Right lobe of liver (tissue), 6 donors: ENCODE measurements around the gene CCDC122. TPM values are rescaled to one million over a fixed set of nuclear protein-coding genes. Genes with fewer than 3 reads are reported as not detected.

ENCODE experiments used
- ATAC-seq, 4 donors: fragments of 200-7000 bp; cut with Tn5 transposase; one replicate each; pipeline ENCODE4 v1.9.1; 2020; ENCODE audit warnings: mild to moderate bottlenecking in 4 of 4, moderate library complexity in 4 of 4
- DNase-seq, 3 donors: peaks; one replicate each; pipeline ENCODE4 v3.0.0-alpha.2; 2020
- H3K27ac ChIP-seq, 3 donors: fragments of 200-600 bp; one replicate each; pipeline ENCODE4 v1.8.0; 2022
- H3K27me3 ChIP-seq, 2 donors: fragments of 200-600 bp; one replicate each; pipeline ENCODE4 v1.8.0; 2022
- H3K36me3 ChIP-seq, 4 donors: fragments of 200-600 bp; sonication (generic) in 1 of 4; one replicate each; pipeline versions ENCODE4 v1.5.1 to v1.8.0; 2017 to 2022; ENCODE audit warnings: control low read depth in 1 of 4
- H3K4me1 ChIP-seq, 4 donors: fragments of 200-600 bp; sonication (generic) in 1 of 4; one replicate each; pipeline versions ENCODE4 v1.5.1 to v1.8.0; 2017 to 2022; ENCODE audit warnings: control low read depth in 1 of 4
- H3K4me3 ChIP-seq, 3 donors: fragments of 200-600 bp; one replicate each; pipeline ENCODE4 v1.8.0; 2022
- H3K9me3 ChIP-seq, 4 donors: fragments of 200-600 bp; sonication (generic) in 1 of 4; one replicate each; pipeline versions ENCODE4 v1.5.1 to v1.8.0; 2017 to 2022; ENCODE audit warnings: control low read depth in 1 of 4
- POLR2A ChIP-seq: fragments of 450-650 bp; IDR thresholded peaks from one replicate; pipeline ENCODE4 v1.6.1; 2017; ENCODE audit warnings: antibody characterized with exemption, mild to moderate bottlenecking
- WGBS: methylation state at CpG from one replicate; pipeline ENCODE4 v1.1.6; 2018; ENCODE audit warnings: low coverage, low lambda C conversion rate; ENCODE audit not compliant: insufficient coverage; ENCODE audit errors: missing lambda C conversion rate; 5-methylcytosine and 5-hydroxymethylcytosine counted together
- intact Hi-C, 2 donors: fragments of 100-400 bp; cut with DNase I; formaldehyde crosslinking; loops; one replicate each; pipeline versions ENCODE4 v1.11.2 to v1.14.1; 2022
- total RNA-seq, 6 experiments: library from RNA; depleted of rRNA in 2 of 6; stranded (reverse); fragments of >200 nt in 2 of 6; fragmentation: NEBNext Ultra II Directional in 3 of 6; extraction: Animal tissue kit (Norgen Biotek cat#: 25700) in 3 of 6; gene quantifications; one replicate each; pipeline versions ENCODE4 v1.1.0 to v1.2.4, GENCODE V29; 2016 to 2023
- TF ChIP-seq, protein P1 (sequence below), 4 donors: fragments of 200-600 bp in 3 of 4; fragments of 450-650 bp in 1 of 4; IDR thresholded peaks; one replicate each; pipeline versions ENCODE4 v1.5.1 to v1.8.0; 2016 to 2022; ENCODE audit warnings: antibody characterized with exemption in 4 of 4, mild to moderate bottlenecking in 2 of 4
- donor health status: DM: no; HTN: yes; CAD: no.
- donor health status: DM: no; HTN: no; CAD: no.
- donor health status: DM: no; HTN: no; CAD: no.
- donor health status: DM: no; HTN: yes; CAD: no.
- donor health status: DM: no; HTN: yes; CAD: no.

CCDC122 gene
- total RNA-seq, 6 experiments from 2014 or later: 1.7 to 4.9 (median 3.1) TPM

- intact Hi-C loops: no loop called here
- no CpG with 5 or more reads among the region's 1 CpG for WGBS
- no peak for TF ChIP-seq POLR2A
- TF ChIP-seq, protein P1, sequence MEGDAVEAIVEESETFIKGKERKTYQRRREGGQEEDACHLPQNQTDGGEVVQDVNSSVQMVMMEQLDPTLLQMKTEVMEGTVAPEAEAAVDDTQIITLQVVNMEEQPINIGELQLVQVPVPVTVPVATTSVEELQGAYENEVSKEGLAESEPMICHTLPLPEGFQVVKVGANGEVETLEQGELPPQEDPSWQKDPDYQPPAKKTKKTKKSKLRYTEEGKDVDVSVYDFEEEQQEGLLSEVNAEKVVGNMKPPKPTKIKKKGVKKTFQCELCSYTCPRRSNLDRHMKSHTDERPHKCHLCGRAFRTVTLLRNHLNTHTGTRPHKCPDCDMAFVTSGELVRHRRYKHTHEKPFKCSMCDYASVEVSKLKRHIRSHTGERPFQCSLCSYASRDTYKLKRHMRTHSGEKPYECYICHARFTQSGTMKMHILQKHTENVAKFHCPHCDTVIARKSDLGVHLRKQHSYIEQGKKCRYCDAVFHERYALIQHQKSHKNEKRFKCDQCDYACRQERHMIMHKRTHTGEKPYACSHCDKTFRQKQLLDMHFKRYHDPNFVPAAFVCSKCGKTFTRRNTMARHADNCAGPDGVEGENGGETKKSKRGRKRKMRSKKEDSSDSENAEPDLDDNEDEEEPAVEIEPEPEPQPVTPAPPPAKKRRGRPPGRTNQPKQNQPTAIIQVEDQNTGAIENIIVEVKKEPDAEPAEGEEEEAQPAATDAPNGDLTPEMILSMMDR (IDR thresholded peaks at IDR 0.05): no peak
- H3K4me1 ChIP-seq: no peaks in the 10 kb centered on the region
- H3K27me3 ChIP-seq: no peaks in the 10 kb centered on the region
- no peaks in the 10 kb centered on the region for H3K9me3 ChIP-seq
- no peak overlapping the region for H3K4me3 ChIP-seq
- ATAC-seq (no peak), DNase-seq (no peak)
- no peak overlapping the region for H3K27ac ChIP-seq
- H3K36me3 ChIP-seq: no peaks in the 10 kb centered on the region
Measured at GRCh38 chr13:43822969-43823368, 56.6 kb downstream of the CCDC122 start.

DNA sequence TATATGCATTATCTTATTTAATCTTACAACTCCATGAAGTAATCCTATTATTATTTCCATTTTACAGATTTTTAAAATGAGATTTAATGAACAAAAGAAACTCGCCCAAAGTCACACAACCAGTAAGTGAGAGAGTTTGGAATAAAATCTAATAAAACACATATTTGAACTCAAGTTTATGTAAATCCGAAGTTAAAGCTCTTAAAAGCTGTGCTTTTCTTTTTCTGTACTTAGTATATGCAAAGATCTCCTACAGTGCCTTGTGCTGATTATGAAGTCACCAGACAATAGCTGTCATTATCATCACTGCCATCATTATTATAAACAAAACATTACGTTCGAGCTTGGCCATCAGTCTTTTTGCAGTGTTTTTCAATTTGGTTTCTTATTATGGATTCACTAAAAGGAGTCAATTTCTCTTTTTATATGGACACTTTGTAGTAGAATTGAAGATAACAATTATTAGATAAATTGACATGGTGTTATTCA, 63.1 kb downstream of the CCDC122 start:
- intact Hi-C loops: no loop called here
- Histone ChIP-seq H3K27me3 (no peaks in the 10 kb centered on the region), H3K4me1 (no peaks in the 10 kb centered on the region), H3K4me3 (no peak overlapping the region), H3K9me3 (no peaks in the 10 kb centered on the region), H3K36me3 (no peaks in the 10 kb centered on the region), H3K27ac (no peak overlapping the region)
- DNase-seq: no peak
- WGBS: 47% methylated on average over 4 of the region's 4 CpGs
- no peak for ATAC-seq
- TF ChIP-seq POLR2A: no peak
- TF ChIP-seq, protein P1 (IDR thresholded peaks at IDR 0.05): no peak

GRCh38 chr13:43815204-43815603, 64.3 kb downstream of the CCDC122 start:
- Histone ChIP-seq H3K9me3 (no peaks in the 10 kb centered on the region), H3K4me1 (no peaks in the 10 kb centered on the region), H3K27ac (no peak overlapping the region), H3K4me3 (no peak overlapping the region), H3K36me3 (no peaks in the 10 kb centered on the region), H3K27me3 (no peaks in the 10 kb centered on the region)
- no peak for TF ChIP-seq POLR2A
- TF ChIP-seq, protein P1 (IDR thresholded peaks at IDR 0.05): no peak
- ATAC-seq: peak in 1 of 4 donors; percentile 27
- 44% methylated on average over 2 of the region's 2 CpGs for WGBS
- intact Hi-C loops: no loop called here
- no peak for DNase-seq

- H3K27ac ChIP-seq: no peak overlapping the region
- no peaks in the 10 kb centered on the region for H3K27me3 ChIP-seq
- H3K4me1 ChIP-seq: no peaks in the 10 kb centered on the region
- H3K9me3 ChIP-seq: no peaks in the 10 kb centered on the region
- H3K4me3 ChIP-seq: no peak overlapping the region
- TF ChIP-seq, protein P1 (IDR thresholded peaks at IDR 0.05): no peak
- TF ChIP-seq POLR2A: no peak
- no peak for ATAC-seq
- intact Hi-C loops: loop anchor here in 1 of 2 donors (10.0 kb wide), 1 partner anchor 504 kb away; no protein-coding TSS in a partner anchor
- no peak for DNase-seq
- H3K36me3 ChIP-seq: no peaks in the 10 kb centered on the region
Measured at GRCh38 chr13:43808676-43809075, 70.9 kb downstream of the CCDC122 start.

DNA sequence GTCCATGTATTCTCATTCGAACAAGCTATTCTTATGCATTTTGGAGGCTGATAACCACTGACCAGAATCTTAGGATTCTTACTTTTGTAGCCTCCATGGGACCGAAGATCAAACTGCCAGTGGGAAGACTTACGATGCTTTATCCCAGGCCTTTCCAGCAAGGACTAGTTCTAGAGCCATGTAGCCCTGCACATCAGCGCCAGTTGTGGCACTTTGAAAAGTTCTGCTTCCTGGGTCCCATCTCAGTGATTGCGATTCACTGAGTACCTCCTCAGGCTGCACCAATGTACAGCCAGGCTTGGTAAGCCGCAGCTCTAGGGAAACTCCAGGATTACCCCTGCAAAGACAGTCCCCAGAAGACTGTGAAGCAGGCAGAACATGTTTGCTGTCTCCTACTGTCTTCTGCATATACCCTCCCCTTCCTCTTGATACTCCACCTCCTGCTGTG, 73.8 kb downstream of the CCDC122 start:
- no peak for ATAC-seq
- H3K9me3 ChIP-seq: no peaks in the 10 kb centered on the region
- no peaks in the 10 kb centered on the region for H3K4me1 ChIP-seq
- TF ChIP-seq, protein P1 (IDR thresholded peaks at IDR 0.05): no peak
- no peak for TF ChIP-seq POLR2A
- no peak overlapping the region for H3K27ac ChIP-seq
- no peak for DNase-seq
- no peaks in the 10 kb centered on the region for H3K36me3 ChIP-seq
- intact Hi-C loops: loop anchor here in 1 of 2 donors (10.0 kb wide), 1 partner anchor 501 kb away; no protein-coding TSS in a partner anchor
- 58% methylated on average over 4 of the region's 6 CpGs for WGBS
- H3K4me3 ChIP-seq: no peak overlapping the region
- H3K27me3 ChIP-seq: no peaks in the 10 kb centered on the region
